HG02884 (cell line): ENCODE measurements around the gene DNAI1.

Experiments
- ATAC-seq: cut with Tn5 transposase; IDR thresholded peaks from one replicate; pipeline ENCODE4 v1.9.1; 2021; ENCODE audit warnings: mild to moderate bottlenecking, moderate library complexity; ENCODE audit not compliant: unreplicated experiment

The DNAI1 gene

GRCh38 chr9:34510497-34511468 lies 52.2 kb downstream of the DNAI1 start:
- no peak for ATAC-seq

- ATAC-seq, result no peak
Observed at GRCh38 chr9:34512131-34513078, 53.8 kb downstream of the DNAI1 start.

GRCh38 chr9:34513567-34514214 lies 55.1 kb downstream of the DNAI1 start:
- ATAC-seq, result no peak

GRCh38 chr9:34514401-34514800 lies 55.8 kb downstream of the DNAI1 start:
- ATAC-seq, result no peak

- no peak for ATAC-seq
Observed at GRCh38 chr9:34514816-34515215, 56.2 kb downstream of the DNAI1 start.

GRCh38 chr9:34515959-34516358 lies 57.4 kb downstream of the DNAI1 start:
- ATAC-seq, result no peak

GRCh38 chr9:34517185-34517584 lies 58.6 kb downstream of the DNAI1 start:
- ATAC-seq, result no peak

GRCh38 chr9:34518110-34518616 lies 59.6 kb downstream of the DNAI1 start:
- no peak for ATAC-seq

- ATAC-seq, result no peak
Observed at GRCh38 chr9:34518896-34519295, 60.3 kb downstream of the DNAI1 start.

- no peak for ATAC-seq
Observed at GRCh38 chr9:34519321-34520020, 60.9 kb downstream of the DNAI1 start.

GRCh38 chr9:34520096-34520495 lies 61.5 kb downstream of the DNAI1 start:
- no peak for ATAC-seq

GRCh38 chr9:34520505-34521385 lies 62.1 kb downstream of the DNAI1 start:
- ATAC-seq, result no peak

GRCh38 chr9:34521406-34522045 lies 62.9 kb downstream of the DNAI1 start:
- no peak for ATAC-seq

GRCh38 chr9:34522091-34522887 lies 63.7 kb downstream of the DNAI1 start:
- no peak for ATAC-seq

- peak; percentile 84 for ATAC-seq
Observed at GRCh38 chr9:34522971-34523797, 64.6 kb downstream of the DNAI1 start, which contains the start of gene ENHO. TSS of gene ENHO (minus strand) at chr9:34522990. CDS start at chr9:34521695, 1,295 bp downstream.

GRCh38 chr9:34524349-34524748 lies 65.7 kb downstream of the DNAI1 start:
- no peak for ATAC-seq

- no peak for ATAC-seq
Observed at GRCh38 chr9:34526026-34526425, 67.4 kb downstream of the DNAI1 start.
